HepG2 (cell line): ENCODE results near the gene ATP6V1F. TPM values are rescaled to one million over a fixed set of nuclear protein-coding genes. Genes with fewer than 3 reads are reported as not detected.
A peak's percentile ranks its signal among the peaks of the same experiment; 100 is the strongest.

Experiments used
- CBX1 ChIP-seq: IDR thresholded peaks from one replicate; pipeline ENCODE4 v1.6.1; 2016; ENCODE audit warnings: antibody characterized with exemption, low read depth
- CTCF ChIP-seq: sonication (generic); formaldehyde crosslinking; IDR thresholded peaks from 2 replicates; pipeline ENCODE4 v1.5.0; 2020; ENCODE audit warnings: mild to moderate bottlenecking, missing genetic modification reagents, moderate library complexity
- E2F5 ChIP-seq: sonication (generic); formaldehyde crosslinking; conservative IDR thresholded peaks from 2 replicates; pipeline ENCODE4 v1.4.0; 2020; ENCODE audit warnings: missing genetic modification reagents
- ELF4 ChIP-seq: sonication (generic); formaldehyde crosslinking; IDR thresholded peaks from 2 replicates; pipeline ENCODE4 v1.5.0; 2020; ENCODE audit warnings: missing genetic modification reagents, mild to moderate bottlenecking, moderate library complexity, borderline replicate concordance
- FUBP1 ChIP-seq: sonication (generic); formaldehyde crosslinking; IDR thresholded peaks from 2 replicates; pipeline ENCODE4 v1.5.1; 2020; ENCODE audit warnings: missing genetic modification reagents, mild to moderate bottlenecking, borderline replicate concordance
- HOXA7 ChIP-seq: sonication (generic); formaldehyde crosslinking; IDR thresholded peaks from 2 replicates; pipeline ENCODE4 v1.8.1; 2022; ENCODE audit warnings: mild to moderate bottlenecking, missing genetic modification reagents, moderate library complexity
- JDP2 ChIP-seq: sonication (generic); formaldehyde crosslinking; IDR thresholded peaks from 2 replicates; pipeline ENCODE4 v1.8.1; 2022; ENCODE audit warnings: missing genetic modification reagents, borderline replicate concordance
- JUND ChIP-seq: sonication (generic); formaldehyde crosslinking; IDR thresholded peaks from 2 replicates; pipeline ENCODE4 v1.8.0; 2022; ENCODE audit warnings: mild to moderate bottlenecking, missing genetic modification reagents
- KAT7 ChIP-seq: IDR thresholded peaks from 2 replicates; pipeline ENCODE4 v1.6.1; 2018; ENCODE audit warnings: borderline replicate concordance, missing compliant biosample characterization
- MIER3 ChIP-seq: IDR thresholded peaks from 2 replicates; pipeline ENCODE4 v1.6.1; 2016; ENCODE audit warnings: missing compliant biosample characterization, borderline replicate concordance
- MTF1 ChIP-seq: sonication (generic); formaldehyde crosslinking; IDR thresholded peaks from 2 replicates; pipeline ENCODE4 v1.5.0; 2020; ENCODE audit warnings: missing genetic modification reagents
- MYC ChIP-seq: sonication (generic); formaldehyde crosslinking; IDR thresholded peaks from 2 replicates; pipeline ENCODE4 v1.9.0; 2021; ENCODE audit warnings: missing genetic modification reagents, borderline replicate concordance
- NCOA5 ChIP-seq: sonication (generic); formaldehyde crosslinking; IDR thresholded peaks from 2 replicates; pipeline ENCODE4 v1.4.0; 2020; ENCODE audit warnings: missing genetic modification reagents
- SAP130 ChIP-seq: IDR thresholded peaks from 2 replicates; pipeline ENCODE4 v1.6.1; 2016; ENCODE audit warnings: low read depth
- SMC3 ChIP-seq: IDR thresholded peaks from 2 replicates; pipeline ENCODE4 v1.6.1; 2011; ENCODE audit warnings: low read length, improper control_type of control experiment
- SP4 ChIP-seq: sonication (generic); formaldehyde crosslinking; IDR thresholded peaks from 2 replicates; pipeline ENCODE4 v1.8.1; 2023; ENCODE audit warnings: mild to moderate bottlenecking, missing genetic modification reagents
- ZBTB7B ChIP-seq: sonication (generic); formaldehyde crosslinking; IDR thresholded peaks from 2 replicates; pipeline ENCODE4 v1.4.0; 2020; ENCODE audit warnings: missing genetic modification reagents
- ZNF20 ChIP-seq: sonication (generic); formaldehyde crosslinking; IDR thresholded peaks from 2 replicates; pipeline ENCODE4 v1.4.0; 2020; ENCODE audit warnings: mild to moderate bottlenecking, moderate library complexity, missing genetic modification reagents
- ZNF230 ChIP-seq: sonication (generic); formaldehyde crosslinking; IDR thresholded peaks from 2 replicates; pipeline ENCODE4 v1.4.0; 2020; ENCODE audit warnings: mild to moderate bottlenecking, missing genetic modification reagents
- ZNF235 ChIP-seq: sonication (generic); formaldehyde crosslinking; IDR thresholded peaks from 2 replicates; pipeline ENCODE4 v1.8.1; 2023; ENCODE audit warnings: mild to moderate bottlenecking, missing genetic modification reagents, borderline replicate concordance
- ZNF597 ChIP-seq: sonication (generic); formaldehyde crosslinking; IDR thresholded peaks from 2 replicates; pipeline ENCODE4 v1.5.0; 2020; ENCODE audit warnings: missing genetic modification reagents
- ZNF710 ChIP-seq: sonication (generic); formaldehyde crosslinking; IDR thresholded peaks from 2 replicates; pipeline ENCODE4 v1.5.0; 2020; ENCODE audit warnings: mild to moderate bottlenecking, missing genetic modification reagents, borderline replicate concordance
- ZNF773 ChIP-seq: sonication (generic); formaldehyde crosslinking; IDR thresholded peaks from 2 replicates; pipeline ENCODE4 v1.4.0; 2020; ENCODE audit warnings: missing genetic modification reagents, borderline replicate concordance
- polyA plus RNA-seq, 8 experiments: library from polyadenylated mRNA; depleted of rRNA in 3 of 8; stranded (reverse) in 7 of 8; unstranded in 1 of 8; fragments of >200 nt; fragmentation: Illumina TruSeq in 4 of 8; extraction: Trizol in 4 of 8; gene quantifications; 2 replicates each; pipeline versions ENCODE4 v1.2.1 to v1.2.3, GENCODE V29; 2011 to 2016; ENCODE audit warnings: low read depth in 4 of 8, missing spikeins in 1 of 8, mixed read lengths in 1 of 8; ENCODE audit not compliant: insufficient read depth in 1 of 8
- total RNA-seq, 5 experiments: library from RNA; depleted of rRNA; stranded (reverse); fragments of >200 nt; fragmentation: Illumina TruSeq; extraction: Trizol; gene quantifications; 2 replicates each; pipeline ENCODE4 v1.2.3, GENCODE V29; 2016; ENCODE audit warnings: low read depth in 1 of 5

ATP6V1F gene
- total and polyA plus RNA-seq, 2 of the 13 experiments (the other 11 are each of a cell fraction or from before 2014, with no cell fraction given): 87.2 to 132 TPM

- no peak for TF ChIP-seq HOXA7 (CRISPR knock-in tag)
- no peak; the same call in 1 of the 2 replicates for TF ChIP-seq MYC (CRISPR knock-in tag)
- no peak for TF ChIP-seq JUND
- TF ChIP-seq ZNF710 (CRISPR knock-in tag): no peak
- TF ChIP-seq ZNF235: no peak; the same call in 1 of the 2 replicates
- no peak for TF ChIP-seq E2F5 (CRISPR knock-in tag)
- TF ChIP-seq FUBP1: no peak
- no peak for TF ChIP-seq ZNF230 (CRISPR knock-in tag)
- TF ChIP-seq ELF4: no peak
- TF ChIP-seq SAP130: peak; percentile 76; the same call in 1 of the 2 replicates
- TF ChIP-seq JDP2 (CRISPR knock-in tag): no peak
- peak; percentile 14; the same call in 1 of the 2 replicates for TF ChIP-seq SP4 (CRISPR knock-in tag)
- no peak for TF ChIP-seq CBX1
- TF ChIP-seq NCOA5 (CRISPR knock-in tag): no peak
- TF ChIP-seq MIER3: peak; percentile 75; the same call in 1 of the 2 replicates
- TF ChIP-seq SMC3: no peak
- TF ChIP-seq ZBTB7B (CRISPR knock-in tag): no peak
- TF ChIP-seq ZNF597 (CRISPR knock-in tag): no peak
- TF ChIP-seq ZNF20 (CRISPR knock-in tag): no peak
- TF ChIP-seq KAT7: no peak
- TF ChIP-seq CTCF: no peak
- TF ChIP-seq ZNF773: no peak
- TF ChIP-seq MTF1: no peak
Observed at GRCh38 chr7:128862571-128863432, at the start of gene ATP6V1F (continued).
